ENCODE results near the gene MLH3. TPM values are rescaled to one million over a fixed set of nuclear protein-coding genes. Genes with fewer than 3 reads are reported as not detected.

The MLH3 gene
- total RNA-seq, 4 donors from 2014 or later: 10.4 to 21.7 (median 17.4) TPM

DNA sequence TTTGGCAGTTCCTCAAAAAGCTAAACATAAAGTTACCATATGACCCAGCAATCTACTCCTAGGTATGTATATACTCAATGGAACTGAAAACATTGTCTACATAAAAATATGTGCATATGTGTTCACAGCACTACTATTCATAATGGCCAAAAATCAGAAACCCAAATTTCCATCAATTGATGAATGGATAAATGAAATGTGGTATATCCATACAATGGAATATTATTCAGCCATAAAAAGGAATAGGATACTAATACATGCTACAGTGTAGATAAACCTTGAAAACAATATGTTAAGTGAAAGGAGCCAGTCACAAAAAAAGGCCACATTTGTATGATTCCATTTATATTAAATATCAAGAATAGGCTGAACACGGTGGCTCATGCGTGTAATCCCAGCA lies 9.2 kb upstream of the MLH3 start:
- intact Hi-C loops (cut with DNase I; ENCODE audit: low total_unique reads): no loop called here
- H3K27me3 ChIP-seq: no peaks in the 10 kb centered on the region
- no peaks in the 10 kb centered on the region for H3K36me3 ChIP-seq
- no peaks in the 10 kb centered on the region for H3K9me3 ChIP-seq
- DNase-seq (no peak), ATAC-seq (no peak)
- in situ Hi-C loops (cut with MboI; ENCODE audit: low sequenced_read_pairs in 4 of 4): no loop called here
- no peak overlapping the region for H3K27ac ChIP-seq
- no peak overlapping the region for H3K4me3 ChIP-seq
- TF ChIP-seq, protein P1, sequence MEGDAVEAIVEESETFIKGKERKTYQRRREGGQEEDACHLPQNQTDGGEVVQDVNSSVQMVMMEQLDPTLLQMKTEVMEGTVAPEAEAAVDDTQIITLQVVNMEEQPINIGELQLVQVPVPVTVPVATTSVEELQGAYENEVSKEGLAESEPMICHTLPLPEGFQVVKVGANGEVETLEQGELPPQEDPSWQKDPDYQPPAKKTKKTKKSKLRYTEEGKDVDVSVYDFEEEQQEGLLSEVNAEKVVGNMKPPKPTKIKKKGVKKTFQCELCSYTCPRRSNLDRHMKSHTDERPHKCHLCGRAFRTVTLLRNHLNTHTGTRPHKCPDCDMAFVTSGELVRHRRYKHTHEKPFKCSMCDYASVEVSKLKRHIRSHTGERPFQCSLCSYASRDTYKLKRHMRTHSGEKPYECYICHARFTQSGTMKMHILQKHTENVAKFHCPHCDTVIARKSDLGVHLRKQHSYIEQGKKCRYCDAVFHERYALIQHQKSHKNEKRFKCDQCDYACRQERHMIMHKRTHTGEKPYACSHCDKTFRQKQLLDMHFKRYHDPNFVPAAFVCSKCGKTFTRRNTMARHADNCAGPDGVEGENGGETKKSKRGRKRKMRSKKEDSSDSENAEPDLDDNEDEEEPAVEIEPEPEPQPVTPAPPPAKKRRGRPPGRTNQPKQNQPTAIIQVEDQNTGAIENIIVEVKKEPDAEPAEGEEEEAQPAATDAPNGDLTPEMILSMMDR (IDR thresholded peaks at IDR 0.05 in 4 of 5, conservative IDR thresholded peaks at IDR 0.05 in 1 of 5): no peak
- TF ChIP-seq POLR2A (IDR thresholded peaks at IDR 0.05): no peak
- H3K4me1 ChIP-seq: peaks cover 16 to 17% of the 10 kb centered on the region in 2 donors

DNA sequence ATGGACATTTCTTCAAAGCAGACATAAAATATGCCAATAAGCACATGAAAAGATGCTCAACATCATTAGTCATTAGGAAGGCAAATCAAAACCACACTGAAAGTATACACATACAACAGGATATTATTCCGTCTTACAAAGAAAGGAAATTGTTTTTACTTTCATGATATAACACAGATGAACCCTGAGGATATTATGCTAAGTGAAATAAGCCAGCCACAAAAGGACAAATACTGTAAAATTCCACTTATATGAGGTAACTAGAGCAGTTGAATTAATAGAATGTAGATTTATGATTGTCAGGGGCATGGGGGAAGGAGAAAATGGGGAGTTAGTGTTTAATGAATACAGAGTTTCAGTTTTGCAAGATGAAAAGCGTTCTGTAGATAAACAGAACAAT lies 8.4 kb upstream of the MLH3 start:
- H3K36me3 ChIP-seq: no peaks in the 10 kb centered on the region
- TF ChIP-seq POLR2A (IDR thresholded peaks at IDR 0.05): no peak
- TF ChIP-seq, protein P1 (IDR thresholded peaks at IDR 0.05 in 4 of 5, conservative IDR thresholded peaks at IDR 0.05 in 1 of 5): no peak
- intact Hi-C loops (cut with DNase I; ENCODE audit: low total_unique reads): no loop called here
- no peak for ATAC-seq
- no peaks in the 10 kb centered on the region for H3K9me3 ChIP-seq
- H3K27me3 ChIP-seq: no peaks in the 10 kb centered on the region
- H3K4me1 ChIP-seq: peaks cover 9 to 13% of the 10 kb centered on the region in 2 donors
- no peak overlapping the region for H3K27ac ChIP-seq
- in situ Hi-C loops (cut with MboI; ENCODE audit: low sequenced_read_pairs in 4 of 4): no loop called here
- no peak overlapping the region for H3K4me3 ChIP-seq
- no peak for DNase-seq

DNA sequence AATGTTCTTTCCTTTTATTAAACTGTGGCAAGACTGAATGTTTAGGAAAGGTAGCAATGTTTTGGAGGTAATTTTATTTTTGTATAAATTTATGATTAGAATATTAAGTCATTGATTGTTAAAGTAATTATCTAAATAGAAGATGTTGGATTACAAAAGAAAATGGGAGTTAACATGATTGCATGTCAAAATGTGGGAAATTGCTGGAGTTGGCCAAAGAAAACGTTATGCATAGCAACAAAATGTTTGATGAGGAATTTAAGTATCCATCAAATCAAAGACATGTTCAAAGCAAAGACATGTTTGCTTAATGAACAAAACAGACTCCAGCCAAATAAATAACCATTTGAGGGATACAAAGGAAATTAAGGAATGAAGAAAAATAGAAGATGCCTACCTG lies 3.2 kb upstream of the MLH3 start:
- no peak overlapping the region for H3K27ac ChIP-seq
- no peak for TF ChIP-seq POLR2A (IDR thresholded peaks at IDR 0.05)
- TF ChIP-seq, protein P1 (IDR thresholded peaks at IDR 0.05 in 4 of 5, conservative IDR thresholded peaks at IDR 0.05 in 1 of 5): no peak
- no peak overlapping the region for H3K4me3 ChIP-seq
- no peaks in the 10 kb centered on the region for H3K27me3 ChIP-seq
- DNase-seq (no peak), ATAC-seq (no peak)
- intact Hi-C loops (cut with DNase I; ENCODE audit: low total_unique reads): no loop called here
- in situ Hi-C loops (cut with MboI; ENCODE audit: low sequenced_read_pairs in 4 of 4): no loop called here
- peaks cover 15% of the 10 kb centered on the region in 2 donors for H3K4me1 ChIP-seq
- H3K36me3 ChIP-seq: no peaks in the 10 kb centered on the region
- no peaks in the 10 kb centered on the region for H3K9me3 ChIP-seq

DNA sequence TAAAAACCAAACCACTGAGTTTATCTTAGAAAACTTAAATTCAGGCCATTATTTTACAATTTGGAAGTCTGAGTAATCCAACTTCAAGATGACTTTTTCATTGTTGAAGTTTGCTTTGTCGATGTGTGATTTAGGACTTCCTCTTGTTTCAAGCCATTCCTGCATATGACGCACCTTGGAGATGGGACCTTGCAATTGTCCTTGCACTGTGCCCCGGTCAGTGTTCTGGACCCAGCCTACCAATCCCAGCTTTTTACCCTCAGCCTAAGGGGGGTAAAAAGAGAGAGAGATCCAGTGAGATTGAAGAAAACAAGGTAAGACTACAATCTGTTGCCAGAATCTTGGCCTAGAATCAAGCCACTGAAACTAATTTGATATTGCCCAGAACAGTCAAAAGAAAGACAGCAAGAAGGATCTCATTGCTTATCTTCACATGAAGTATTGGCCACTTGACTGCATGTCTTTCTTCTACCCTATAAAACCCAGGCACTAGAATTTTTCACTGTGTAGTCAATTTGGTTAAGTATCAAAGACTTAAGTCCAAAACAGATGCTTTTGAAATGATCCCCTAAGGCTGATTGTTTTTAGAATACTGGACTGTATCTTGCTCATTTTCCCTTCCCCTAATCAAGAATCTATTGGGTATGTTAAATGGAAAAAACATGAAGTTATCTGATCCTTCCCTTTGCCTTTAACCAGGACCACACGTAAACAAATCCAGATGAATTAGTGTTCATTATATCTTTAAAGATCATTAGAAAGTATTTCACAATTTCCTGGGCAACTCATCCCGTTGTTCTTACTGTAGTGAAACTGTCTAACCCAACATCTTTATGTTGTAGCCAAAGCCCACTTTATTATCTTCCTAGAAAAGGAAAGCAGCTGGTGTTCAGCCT lies 2.4 kb upstream of the MLH3 start:
- Histone ChIP-seq H3K4me1 (peaks cover 18 to 20% of the 10 kb centered on the region in 2 donors), H3K9me3 (no peaks in the 10 kb centered on the region), H3K27ac (no peak overlapping the region), H3K4me3 (no peak overlapping the region), H3K27me3 (no peaks in the 10 kb centered on the region), H3K36me3 (no peaks in the 10 kb centered on the region)
- TF ChIP-seq, protein P1 (IDR thresholded peaks at IDR 0.05 in 4 of 5, conservative IDR thresholded peaks at IDR 0.05 in 1 of 5): no peak
- TF ChIP-seq POLR2A (IDR thresholded peaks at IDR 0.05): no peak
- DNase-seq (no peak), ATAC-seq (no peak)
- intact Hi-C loops (cut with DNase I; ENCODE audit: low total_unique reads) (no loop called here), in situ Hi-C loops (cut with MboI; ENCODE audit: low sequenced_read_pairs in 4 of 4) (no loop called here)
